Transverse colon (tissue), 4 donors: Measurements from ENCODE around the gene AHR.

Source experiments
- EP300 ChIP-seq: sonication (generic); formaldehyde crosslinking; IDR thresholded peaks from one replicate; pipeline ENCODE4 v1.6.1; 2017; ENCODE audit warnings: antibody characterized with exemption, low read depth
- POLR2A ChIP-seq: fragments of 450-650 bp; IDR thresholded peaks from one replicate; pipeline ENCODE4 v1.6.1; 2016; ENCODE audit warnings: antibody characterized with exemption, mild to moderate bottlenecking, moderate library complexity
- POLR2AphosphoS5 ChIP-seq, 3 donors: sonication (generic); formaldehyde crosslinking; IDR thresholded peaks; one replicate each; pipeline ENCODE4 v1.6.1; 2016; ENCODE audit warnings: antibody characterized with exemption in 3 of 3
- TF ChIP-seq, protein P1 (sequence below), 5 experiments: fragments of 200-600 bp in 3 of 5; fragments of 450-650 bp in 2 of 5; sonication (generic) in 3 of 5; IDR thresholded peaks; 1 replicate in 2 of 5; 2 replicates in 3 of 5; pipeline ENCODE4 v1.5.1; 2016 to 2017; ENCODE audit warnings: antibody characterized with exemption in 5 of 5, inconsistent platforms in 3 of 5, mild to moderate bottlenecking in 2 of 5, moderate library complexity in 1 of 5

DNA sequence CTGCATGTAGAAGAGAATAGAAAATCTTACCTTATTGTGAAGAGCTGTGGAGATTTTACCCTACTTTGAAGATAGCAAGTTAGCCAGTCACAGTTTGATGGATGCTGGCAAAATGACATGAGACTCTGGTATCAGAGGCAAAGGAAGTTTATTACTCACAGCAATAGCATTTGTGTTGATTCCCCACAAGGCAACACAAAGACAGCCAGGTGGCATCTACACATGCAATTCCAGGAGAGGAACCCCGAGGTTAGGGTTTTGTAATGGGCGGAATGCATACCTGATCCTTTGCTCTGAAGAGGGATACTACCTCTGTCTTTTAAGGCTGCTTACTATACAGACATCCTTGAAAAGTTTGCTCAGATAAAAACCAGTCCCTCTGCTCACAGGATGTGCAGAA is 59.5 kb downstream of the AHR start:
- TF ChIP-seq, protein P1, sequence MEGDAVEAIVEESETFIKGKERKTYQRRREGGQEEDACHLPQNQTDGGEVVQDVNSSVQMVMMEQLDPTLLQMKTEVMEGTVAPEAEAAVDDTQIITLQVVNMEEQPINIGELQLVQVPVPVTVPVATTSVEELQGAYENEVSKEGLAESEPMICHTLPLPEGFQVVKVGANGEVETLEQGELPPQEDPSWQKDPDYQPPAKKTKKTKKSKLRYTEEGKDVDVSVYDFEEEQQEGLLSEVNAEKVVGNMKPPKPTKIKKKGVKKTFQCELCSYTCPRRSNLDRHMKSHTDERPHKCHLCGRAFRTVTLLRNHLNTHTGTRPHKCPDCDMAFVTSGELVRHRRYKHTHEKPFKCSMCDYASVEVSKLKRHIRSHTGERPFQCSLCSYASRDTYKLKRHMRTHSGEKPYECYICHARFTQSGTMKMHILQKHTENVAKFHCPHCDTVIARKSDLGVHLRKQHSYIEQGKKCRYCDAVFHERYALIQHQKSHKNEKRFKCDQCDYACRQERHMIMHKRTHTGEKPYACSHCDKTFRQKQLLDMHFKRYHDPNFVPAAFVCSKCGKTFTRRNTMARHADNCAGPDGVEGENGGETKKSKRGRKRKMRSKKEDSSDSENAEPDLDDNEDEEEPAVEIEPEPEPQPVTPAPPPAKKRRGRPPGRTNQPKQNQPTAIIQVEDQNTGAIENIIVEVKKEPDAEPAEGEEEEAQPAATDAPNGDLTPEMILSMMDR (IDR thresholded peaks at IDR 0.05): no peak
- no peak for TF ChIP-seq EP300
- no peak for TF ChIP-seq POLR2A
- TF ChIP-seq POLR2AphosphoS5 (IDR thresholded peaks at IDR 0.05): no peak
